HepG2 (cell line): Measurements from ENCODE around the gene BCAR3. TPM values are rescaled to one million over a fixed set of nuclear protein-coding genes. Genes with fewer than 3 reads are reported as not detected.

Experiments used
- GZF1 ChIP-seq: sonication (generic); formaldehyde crosslinking; IDR thresholded peaks from 2 replicates; pipeline ENCODE4 v1.5.1; 2020; ENCODE audit warnings: mild to moderate bottlenecking, missing genetic modification reagents
- IRF2 ChIP-seq: IDR thresholded peaks from 2 replicates; pipeline ENCODE4 v1.6.1; 2018; ENCODE audit warnings: missing genetic modification reagents, missing compliant biosample characterization
- KDM4B ChIP-seq: sonication (generic); formaldehyde crosslinking; IDR thresholded peaks from 2 replicates; pipeline ENCODE4 v1.4.0; 2020; ENCODE audit warnings: missing genetic modification reagents
- NR1H2 ChIP-seq: sonication (generic); formaldehyde crosslinking; IDR thresholded peaks from 2 replicates; pipeline ENCODE4 v1.8.1; 2022; ENCODE audit warnings: low read depth, missing genetic modification reagents, borderline replicate concordance
- PCBP2 ChIP-seq: fragments of 200-400 bp; formaldehyde crosslinking; optimal IDR thresholded peaks from 2 replicates; pipeline ENCODE3; 2018; ENCODE audit warnings: low read length, low read depth; ENCODE audit not compliant: poor library complexity, severe bottlenecking
- PRMT3 ChIP-seq: sonication (generic); formaldehyde crosslinking; IDR thresholded peaks from 2 replicates; pipeline ENCODE4 v1.8.1; 2022; ENCODE audit warnings: low read depth, mild to moderate bottlenecking, moderate library complexity, missing genetic modification reagents, borderline replicate concordance
- ZMYM3 ChIP-seq: sonication (generic); formaldehyde crosslinking; IDR thresholded peaks from 2 replicates; pipeline ENCODE4 v1.5.1; 2020; ENCODE audit warnings: mild to moderate bottlenecking, missing genetic modification reagents
- ZNF331 ChIP-seq: sonication (generic); formaldehyde crosslinking; IDR thresholded peaks from 2 replicates; pipeline ENCODE4 v1.4.0; 2020; ENCODE audit warnings: missing genetic modification reagents
- ZNF431 ChIP-seq: sonication (generic); formaldehyde crosslinking; IDR thresholded peaks from 2 replicates; pipeline ENCODE4 v1.9.0; 2022; ENCODE audit warnings: missing genetic modification reagents, low read depth, mild to moderate bottlenecking, borderline replicate concordance
- ZNF598 ChIP-seq: sonication (generic); formaldehyde crosslinking; IDR thresholded peaks from 2 replicates; pipeline ENCODE4 v1.5.1; 2020; ENCODE audit warnings: mild to moderate bottlenecking, missing genetic modification reagents, borderline replicate concordance
- ZNF703 ChIP-seq: sonication (generic); formaldehyde crosslinking; IDR thresholded peaks from 2 replicates; pipeline ENCODE4 v1.5.1; 2020; ENCODE audit warnings: missing genetic modification reagents, mild to moderate bottlenecking, moderate library complexity, borderline replicate concordance
- ZSCAN31 ChIP-seq: sonication (generic); formaldehyde crosslinking; IDR thresholded peaks from 2 replicates; pipeline ENCODE4 v1.5.0; 2020; ENCODE audit warnings: low read depth, mild to moderate bottlenecking, missing genetic modification reagents
- polyA plus RNA-seq, 8 experiments: library from polyadenylated mRNA; depleted of rRNA in 3 of 8; stranded (reverse) in 7 of 8; unstranded in 1 of 8; fragments of >200 nt; fragmentation: Illumina TruSeq in 4 of 8; extraction: Trizol in 4 of 8; gene quantifications; 2 replicates each; pipeline versions ENCODE4 v1.2.1 to v1.2.3, GENCODE V29; 2011 to 2016; ENCODE audit warnings: low read depth in 4 of 8, missing spikeins in 1 of 8, mixed read lengths in 1 of 8; ENCODE audit not compliant: insufficient read depth in 1 of 8
- total RNA-seq, 5 experiments: library from RNA; depleted of rRNA; stranded (reverse); fragments of >200 nt; fragmentation: Illumina TruSeq; extraction: Trizol; gene quantifications; 2 replicates each; pipeline ENCODE4 v1.2.3, GENCODE V29; 2016; ENCODE audit warnings: low read depth in 1 of 5
- TF ChIP-seq, protein P1 (sequence below): IDR thresholded peaks from 2 replicates; pipeline ENCODE4 v1.6.1; 2016; ENCODE audit warnings: mild to moderate bottlenecking
- TF ChIP-seq, protein P2 (sequence below): IDR thresholded peaks from 2 replicates; pipeline ENCODE4 v1.6.1; 2012; ENCODE audit warnings: inconsistent platforms
- TF ChIP-seq, protein P3 (sequence below): sonication (generic); formaldehyde crosslinking; IDR thresholded peaks from 2 replicates; pipeline ENCODE4 v1.4.0; 2020; ENCODE audit warnings: missing genetic modification reagents
- TF ChIP-seq, protein P4 (sequence below): sonication (generic); formaldehyde crosslinking; conservative IDR thresholded peaks from 2 replicates; pipeline ENCODE4 v1.5.0; 2020; ENCODE audit warnings: missing genetic modification reagents
- TF ChIP-seq, protein P5 (sequence below): sonication (generic); formaldehyde crosslinking; IDR thresholded peaks from 2 replicates; pipeline ENCODE4 v1.4.0; 2020; ENCODE audit warnings: missing genetic modification reagents
- TF ChIP-seq, protein P6 (sequence below): sonication (generic); formaldehyde crosslinking; IDR thresholded peaks from 2 replicates; pipeline ENCODE4 v1.4.0; 2020; ENCODE audit warnings: missing genetic modification reagents
- TF ChIP-seq, protein P7 (sequence below): sonication (generic); formaldehyde crosslinking; IDR thresholded peaks from 2 replicates; pipeline ENCODE4 v1.4.0; 2020; ENCODE audit warnings: missing genetic modification reagents

BCAR3 gene
- total and polyA plus RNA-seq, 2 of the 13 experiments (the other 11 are each of a cell fraction or from before 2014, with no cell fraction given) = 3.6 to 4.8 TPM

DNA sequence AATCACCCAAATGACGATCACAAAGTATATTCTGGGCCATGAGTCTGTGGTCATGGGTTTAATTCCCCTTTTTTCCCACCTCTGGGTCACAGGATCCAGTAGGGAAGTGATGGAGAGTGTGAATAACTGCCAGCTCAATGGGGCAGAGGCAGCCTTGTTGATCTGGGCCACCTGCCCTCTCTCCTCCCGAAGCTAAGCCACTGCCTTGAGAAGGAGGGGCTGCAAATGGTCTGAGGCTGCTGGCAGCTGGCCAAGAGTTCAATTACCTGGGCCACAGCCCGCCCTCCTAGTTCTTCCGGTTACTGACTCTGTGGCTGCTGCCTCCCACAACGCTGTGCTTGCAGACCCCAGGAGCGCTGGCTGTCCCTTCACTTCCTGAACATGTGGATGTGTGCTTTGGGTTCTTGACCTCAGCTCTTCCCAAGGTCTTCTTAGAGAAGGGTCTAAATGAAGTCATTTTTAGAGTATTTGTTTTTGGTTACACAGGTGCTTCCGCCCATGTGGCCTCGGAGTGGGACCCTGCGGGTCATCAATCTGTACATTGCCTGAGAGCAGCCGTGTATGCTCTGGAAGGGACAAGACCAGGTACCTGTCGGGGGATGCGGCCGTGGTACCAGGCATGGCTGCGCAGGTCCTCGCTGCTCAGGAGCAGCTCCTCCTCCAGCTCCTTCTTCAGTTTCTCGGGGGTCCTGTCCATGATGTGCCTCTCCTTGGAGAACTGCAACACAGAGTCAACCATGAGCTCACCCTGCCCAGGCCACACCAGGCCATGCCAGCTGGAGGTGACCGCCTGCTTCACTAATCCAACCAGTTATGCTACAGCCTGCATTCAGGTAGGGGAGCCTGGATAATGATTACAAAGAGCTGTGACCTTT lies 89.7 kb downstream of the BCAR3 start (continued):
- TF ChIP-seq ZMYM3 (CRISPR knock-in tag) (peak; percentile 61; the same call in 1 of the 2 replicates), ZNF431 (CRISPR knock-in tag) (peak; percentile 60; the same call in 1 of the 2 replicates), ZNF331 (peak; percentile 36; the same call in 1 of the 2 replicates), GZF1 (0 out of 2 replicates have a peak, but pooled peaks have one; percentile 61), IRF2 (CRISPR knock-in tag) (peak; percentile 84), PRMT3 (CRISPR knock-in tag) (no peak), ZNF598 (no peak; the same call in 1 of the 2 replicates), PCBP2 (no peak), ZNF703 (peak; percentile 63; the same call in 1 of the 2 replicates), KDM4B (CRISPR knock-in tag) (no peak; the same call in 1 of the 2 replicates), ZSCAN31 (CRISPR knock-in tag) (peak; percentile 27), NR1H2 (peak; percentile 83; the same call in 1 of the 2 replicates)
- TF ChIP-seq, protein P1, sequence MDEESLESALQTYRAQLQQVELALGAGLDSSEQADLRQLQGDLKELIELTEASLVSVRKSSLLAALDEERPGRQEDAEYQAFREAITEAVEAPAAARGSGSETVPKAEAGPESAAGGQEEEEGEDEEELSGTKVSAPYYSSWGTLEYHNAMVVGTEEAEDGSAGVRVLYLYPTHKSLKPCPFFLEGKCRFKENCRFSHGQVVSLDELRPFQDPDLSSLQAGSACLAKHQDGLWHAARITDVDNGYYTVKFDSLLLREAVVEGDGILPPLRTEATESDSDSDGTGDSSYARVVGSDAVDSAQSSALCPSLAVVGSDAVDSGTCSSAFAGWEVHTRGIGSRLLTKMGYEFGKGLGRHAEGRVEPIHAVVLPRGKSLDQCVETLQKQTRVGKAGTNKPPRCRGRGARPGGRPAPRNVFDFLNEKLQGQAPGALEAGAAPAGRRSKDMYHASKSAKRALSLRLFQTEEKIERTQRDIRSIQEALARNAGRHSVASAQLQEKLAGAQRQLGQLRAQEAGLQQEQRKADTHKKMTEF (CRISPR knock-in tag) = peak; percentile 79
- TF ChIP-seq, protein P2, sequence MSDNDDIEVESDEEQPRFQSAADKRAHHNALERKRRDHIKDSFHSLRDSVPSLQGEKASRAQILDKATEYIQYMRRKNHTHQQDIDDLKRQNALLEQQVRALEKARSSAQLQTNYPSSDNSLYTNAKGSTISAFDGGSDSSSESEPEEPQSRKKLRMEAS = peak; percentile 85
- TF ChIP-seq, protein P3, sequence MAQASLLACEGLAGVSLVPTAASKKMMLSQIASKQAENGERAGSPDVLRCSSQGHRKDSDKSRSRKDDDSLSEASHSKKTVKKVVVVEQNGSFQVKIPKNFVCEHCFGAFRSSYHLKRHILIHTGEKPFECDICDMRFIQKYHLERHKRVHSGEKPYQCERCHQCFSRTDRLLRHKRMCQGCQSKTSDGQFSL (CRISPR knock-in tag) = no peak
- TF ChIP-seq, protein P4, sequence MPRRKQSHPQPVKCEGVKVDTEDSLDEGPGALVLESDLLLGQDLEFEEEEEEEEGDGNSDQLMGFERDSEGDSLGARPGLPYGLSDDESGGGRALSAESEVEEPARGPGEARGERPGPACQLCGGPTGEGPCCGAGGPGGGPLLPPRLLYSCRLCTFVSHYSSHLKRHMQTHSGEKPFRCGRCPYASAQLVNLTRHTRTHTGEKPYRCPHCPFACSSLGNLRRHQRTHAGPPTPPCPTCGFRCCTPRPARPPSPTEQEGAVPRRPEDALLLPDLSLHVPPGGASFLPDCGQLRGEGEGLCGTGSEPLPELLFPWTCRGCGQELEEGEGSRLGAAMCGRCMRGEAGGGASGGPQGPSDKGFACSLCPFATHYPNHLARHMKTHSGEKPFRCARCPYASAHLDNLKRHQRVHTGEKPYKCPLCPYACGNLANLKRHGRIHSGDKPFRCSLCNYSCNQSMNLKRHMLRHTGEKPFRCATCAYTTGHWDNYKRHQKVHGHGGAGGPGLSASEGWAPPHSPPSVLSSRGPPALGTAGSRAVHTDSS (CRISPR knock-in tag) = no peak
- TF ChIP-seq, protein P5, sequence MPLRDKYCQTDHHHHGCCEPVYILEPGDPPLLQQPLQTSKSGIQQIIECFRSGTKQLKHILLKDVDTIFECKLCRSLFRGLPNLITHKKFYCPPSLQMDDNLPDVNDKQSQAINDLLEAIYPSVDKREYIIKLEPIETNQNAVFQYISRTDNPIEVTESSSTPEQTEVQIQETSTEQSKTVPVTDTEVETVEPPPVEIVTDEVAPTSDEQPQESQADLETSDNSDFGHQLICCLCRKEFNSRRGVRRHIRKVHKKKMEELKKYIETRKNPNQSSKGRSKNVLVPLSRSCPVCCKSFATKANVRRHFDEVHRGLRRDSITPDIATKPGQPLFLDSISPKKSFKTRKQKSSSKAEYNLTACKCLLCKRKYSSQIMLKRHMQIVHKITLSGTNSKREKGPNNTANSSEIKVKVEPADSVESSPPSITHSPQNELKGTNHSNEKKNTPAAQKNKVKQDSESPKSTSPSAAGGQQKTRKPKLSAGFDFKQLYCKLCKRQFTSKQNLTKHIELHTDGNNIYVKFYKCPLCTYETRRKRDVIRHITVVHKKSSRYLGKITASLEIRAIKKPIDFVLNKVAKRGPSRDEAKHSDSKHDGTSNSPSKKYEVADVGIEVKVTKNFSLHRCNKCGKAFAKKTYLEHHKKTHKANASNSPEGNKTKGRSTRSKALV (CRISPR knock-in tag) = no peak
- TF ChIP-seq, protein P6, sequence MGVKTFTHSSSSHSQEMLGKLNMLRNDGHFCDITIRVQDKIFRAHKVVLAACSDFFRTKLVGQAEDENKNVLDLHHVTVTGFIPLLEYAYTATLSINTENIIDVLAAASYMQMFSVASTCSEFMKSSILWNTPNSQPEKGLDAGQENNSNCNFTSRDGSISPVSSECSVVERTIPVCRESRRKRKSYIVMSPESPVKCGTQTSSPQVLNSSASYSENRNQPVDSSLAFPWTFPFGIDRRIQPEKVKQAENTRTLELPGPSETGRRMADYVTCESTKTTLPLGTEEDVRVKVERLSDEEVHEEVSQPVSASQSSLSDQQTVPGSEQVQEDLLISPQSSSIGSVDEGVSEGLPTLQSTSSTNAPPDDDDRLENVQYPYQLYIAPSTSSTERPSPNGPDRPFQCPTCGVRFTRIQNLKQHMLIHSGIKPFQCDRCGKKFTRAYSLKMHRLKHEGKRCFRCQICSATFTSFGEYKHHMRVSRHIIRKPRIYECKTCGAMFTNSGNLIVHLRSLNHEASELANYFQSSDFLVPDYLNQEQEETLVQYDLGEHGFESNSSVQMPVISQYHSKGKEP (CRISPR knock-in tag) = no peak
- TF ChIP-seq, protein P7, sequence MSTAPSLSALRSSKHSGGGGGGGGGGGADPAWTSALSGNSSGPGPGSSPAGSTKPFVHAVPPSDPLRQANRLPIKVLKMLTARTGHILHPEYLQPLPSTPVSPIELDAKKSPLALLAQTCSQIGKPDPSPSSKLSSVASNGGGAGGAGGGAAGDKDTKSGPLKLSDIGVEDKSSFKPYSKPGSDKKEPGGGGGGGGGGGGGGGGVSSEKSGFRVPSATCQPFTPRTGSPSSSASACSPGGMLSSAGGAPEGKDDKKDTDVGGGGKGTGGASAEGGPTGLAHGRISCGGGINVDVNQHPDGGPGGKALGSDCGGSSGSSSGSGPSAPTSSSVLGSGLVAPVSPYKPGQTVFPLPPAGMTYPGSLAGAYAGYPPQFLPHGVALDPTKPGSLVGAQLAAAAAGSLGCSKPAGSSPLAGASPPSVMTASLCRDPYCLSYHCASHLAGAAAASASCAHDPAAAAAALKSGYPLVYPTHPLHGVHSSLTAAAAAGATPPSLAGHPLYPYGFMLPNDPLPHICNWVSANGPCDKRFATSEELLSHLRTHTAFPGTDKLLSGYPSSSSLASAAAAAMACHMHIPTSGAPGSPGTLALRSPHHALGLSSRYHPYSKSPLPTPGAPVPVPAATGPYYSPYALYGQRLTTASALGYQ (CRISPR knock-in tag) = no peak
